Gastrocnemius medialis (tissue), 4 donors: Measurements from ENCODE around the gene IFITM10. TPM values are rescaled to one million over a fixed set of nuclear protein-coding genes. Genes with fewer than 3 reads are reported as not detected.
"Not testable (repeated sequence)": the region's sequence is repeated elsewhere in the genome, so short reads cannot be mapped to it uniquely, and the experiment has no call there.

Source experiments
- ATAC-seq, 2 donors: fragments of 150-250 bp; one replicate each; pipeline ENCODE4 v1.9.1; 2016
- DNase-seq, 2 donors: peaks; one replicate each; pipeline ENCODE4 v3.0.0-alpha.2; 2019
- H3K27ac ChIP-seq, 4 donors: fragments of 200-600 bp; sonication (generic); 1 replicate in 1 of 4; 2 replicates in 3 of 4; pipeline ENCODE4 v1.5.1; 2016 to 2018; ENCODE audit warnings: mild to moderate bottlenecking in 2 of 4, moderate library complexity in 1 of 4
- H3K27me3 ChIP-seq, 3 donors: fragments of 200-600 bp; sonication (generic) in 2 of 3; 1 replicate in 1 of 3; 2 replicates in 2 of 3; pipeline versions ENCODE4 v1.5.1 to v1.6.0; 2016 to 2019; ENCODE audit warnings: mild to moderate bottlenecking in 1 of 3, moderate library complexity in 1 of 3
- H3K36me3 ChIP-seq, 2 donors: fragments of 200-600 bp; sonication (generic) in 1 of 2; one replicate each; pipeline ENCODE4 v1.5.1; 2017 to 2018
- H3K4me1 ChIP-seq, 2 donors: fragments of 200-600 bp; sonication (generic) in 1 of 2; one replicate each; pipeline ENCODE4 v1.5.1; 2016 to 2017; ENCODE audit warnings: mild to moderate bottlenecking in 2 of 2
- H3K4me3 ChIP-seq, 4 donors: fragments of 200-600 bp; sonication (generic) in 3 of 4; 1 replicate in 1 of 4; 2 replicates in 3 of 4; pipeline ENCODE4 v1.5.1; 2016 to 2019; ENCODE audit warnings: mild to moderate bottlenecking in 2 of 4
- H3K9me3 ChIP-seq, 3 donors: fragments of 200-600 bp; sonication (generic) in 2 of 3; 1 replicate in 1 of 3; 2 replicates in 2 of 3; pipeline ENCODE4 v1.5.1; 2016 to 2019
- POLR2A ChIP-seq, 2 donors: fragments of 450-650 bp; IDR thresholded peaks; one replicate each; pipeline ENCODE4 v1.6.1; 2017; ENCODE audit warnings: antibody characterized with exemption in 2 of 2, mild to moderate bottlenecking in 2 of 2, moderate library complexity in 2 of 2
- in situ Hi-C, 4 donors: fragments of 200-750 bp; cut with MboI; loops; one replicate each; pipeline versions ENCODE4 v1.15.0 to v1.8.0; 2017; ENCODE audit warnings: low sequenced_read_pairs in 4 of 4
- intact Hi-C: fragments of 100-400 bp; cut with DNase I; formaldehyde crosslinking; loops from one replicate; pipeline ENCODE4 v1.15.1; 2023; ENCODE audit warnings: low total_unique reads
- total RNA-seq, 4 donors: library from RNA; depleted of rRNA; stranded (reverse); fragments of >200 nt; gene quantifications; one replicate each; pipeline versions ENCODE4 v1.1.0 to v1.2.3, GENCODE V29; 2016
- TF ChIP-seq, protein P1 (sequence below), 5 experiments: fragments of 450-650 bp in 3 of 5; fragments of 200-600 bp in 2 of 5; sonication (generic) in 2 of 5; IDR thresholded peaks in 4 of 5; conservative IDR thresholded peaks in 1 of 5; 1 replicate in 4 of 5; 2 replicates in 1 of 5; pipeline ENCODE4 v1.5.1; 2016 to 2019; ENCODE audit warnings: antibody characterized with exemption in 5 of 5, mild to moderate bottlenecking in 3 of 5, moderate library complexity in 3 of 5

Gene IFITM10
- total RNA-seq, 4 donors from 2014 or later: 1.1 to 7.2 (median 4.9) TPM

DNA sequence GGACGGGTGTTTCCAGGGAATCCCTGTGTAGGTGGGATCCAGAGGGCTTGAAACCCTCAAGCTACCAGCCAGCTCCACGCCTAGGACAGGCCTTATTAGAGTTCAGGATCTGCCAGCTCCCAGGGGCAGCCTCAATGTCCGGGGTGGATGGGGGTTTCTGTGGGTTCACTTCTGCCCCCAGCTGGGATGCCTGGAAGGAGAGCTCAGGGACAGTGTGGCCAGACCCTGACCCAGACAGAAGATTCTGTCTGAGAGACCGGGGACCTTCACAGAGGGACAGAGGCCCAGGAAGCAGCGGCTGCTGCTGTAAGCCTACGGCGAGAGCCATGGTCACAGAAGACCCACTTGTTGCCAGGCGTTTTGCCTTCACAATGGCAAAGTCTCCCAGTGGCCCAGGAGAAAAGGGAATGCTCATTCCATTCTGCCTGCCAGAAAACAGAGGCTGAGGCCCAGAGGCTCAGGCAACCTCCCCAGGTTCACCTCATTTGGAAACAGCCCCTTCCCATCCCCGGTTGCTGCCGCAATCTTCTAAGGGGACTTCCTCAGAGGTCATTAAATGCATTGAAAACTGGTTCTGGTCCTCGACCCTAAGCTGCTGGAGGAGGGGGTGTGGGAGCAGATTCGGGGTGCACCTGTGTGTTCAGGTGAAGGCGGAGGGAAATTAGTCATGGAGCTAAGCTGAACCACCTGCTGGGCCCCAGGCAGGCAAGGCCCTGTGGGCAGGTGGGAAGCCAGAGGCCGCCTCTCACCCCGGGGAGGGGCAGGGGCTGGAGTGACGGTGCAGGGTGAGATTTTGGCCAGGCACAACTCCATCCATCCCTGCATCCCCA, 58.3 kb downstream of the IFITM10 start:
- TF ChIP-seq, protein P1, sequence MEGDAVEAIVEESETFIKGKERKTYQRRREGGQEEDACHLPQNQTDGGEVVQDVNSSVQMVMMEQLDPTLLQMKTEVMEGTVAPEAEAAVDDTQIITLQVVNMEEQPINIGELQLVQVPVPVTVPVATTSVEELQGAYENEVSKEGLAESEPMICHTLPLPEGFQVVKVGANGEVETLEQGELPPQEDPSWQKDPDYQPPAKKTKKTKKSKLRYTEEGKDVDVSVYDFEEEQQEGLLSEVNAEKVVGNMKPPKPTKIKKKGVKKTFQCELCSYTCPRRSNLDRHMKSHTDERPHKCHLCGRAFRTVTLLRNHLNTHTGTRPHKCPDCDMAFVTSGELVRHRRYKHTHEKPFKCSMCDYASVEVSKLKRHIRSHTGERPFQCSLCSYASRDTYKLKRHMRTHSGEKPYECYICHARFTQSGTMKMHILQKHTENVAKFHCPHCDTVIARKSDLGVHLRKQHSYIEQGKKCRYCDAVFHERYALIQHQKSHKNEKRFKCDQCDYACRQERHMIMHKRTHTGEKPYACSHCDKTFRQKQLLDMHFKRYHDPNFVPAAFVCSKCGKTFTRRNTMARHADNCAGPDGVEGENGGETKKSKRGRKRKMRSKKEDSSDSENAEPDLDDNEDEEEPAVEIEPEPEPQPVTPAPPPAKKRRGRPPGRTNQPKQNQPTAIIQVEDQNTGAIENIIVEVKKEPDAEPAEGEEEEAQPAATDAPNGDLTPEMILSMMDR (IDR thresholded peaks at IDR 0.05 in 4 of 5, conservative IDR thresholded peaks at IDR 0.05 in 1 of 5): no peak
- TF ChIP-seq POLR2A (IDR thresholded peaks at IDR 0.05): no peak
- H3K27ac ChIP-seq: no peak overlapping the region
- intact Hi-C loops (loop anchor here (5.0 kb wide), 1 partner anchor 40 kb away; no protein-coding TSS in a partner anchor), in situ Hi-C loops (loop anchor here in 2 of 4 donors (10.0 to 25.0 kb wide), 3 partner anchors 133 to 470 kb away; partner anchors contain the start of genes INS (in 1 of the 2) and TH (in 1 of the 2))
- ATAC-seq (no peak), DNase-seq (no peak)
- H3K27me3 ChIP-seq: no peaks in the 10 kb centered on the region
- peaks cover 5 to 7% of the 10 kb centered on the region in 2 donors for H3K4me1 ChIP-seq
- no peak overlapping the region for H3K4me3 ChIP-seq
- H3K9me3 ChIP-seq: no peaks in the 10 kb centered on the region
- no peaks in the 10 kb centered on the region for H3K36me3 ChIP-seq

- Histone ChIP-seq H3K4me3 (no peak overlapping the region), H3K9me3 (no peaks in the 10 kb centered on the region), H3K27me3 (no peaks in the 10 kb centered on the region), H3K27ac (no peak overlapping the region), H3K36me3 (no peaks in the 10 kb centered on the region), H3K4me1 (peaks cover 5 to 7% of the 10 kb centered on the region in 2 donors)
- in situ Hi-C loops: loop anchor here in 2 of 4 donors (10.0 to 25.0 kb wide), 3 partner anchors 134 to 471 kb away; partner anchors contain the start of genes INS (in 1 of the 2) and TH (in 1 of the 2)
- DNase-seq (no peak), ATAC-seq (no peak)
- intact Hi-C loops: loop anchor here (5.0 kb wide), 1 partner anchor 39 kb away; no protein-coding TSS in a partner anchor
- TF ChIP-seq, protein P1 (IDR thresholded peaks at IDR 0.05 in 4 of 5, conservative IDR thresholded peaks at IDR 0.05 in 1 of 5): no peak
- TF ChIP-seq POLR2A (IDR thresholded peaks at IDR 0.05): no peak
Measured at GRCh38 chr11:1691026-1691877, 59.1 kb downstream of the IFITM10 start.

GRCh38 chr11:1690167-1691025, 60.0 kb downstream of the IFITM10 start:
- intact Hi-C loops: loop anchor here (5.0 kb wide), 1 partner anchor 38 kb away; no protein-coding TSS in a partner anchor
- H3K4me3 ChIP-seq: no peak overlapping the region
- no peaks in the 10 kb centered on the region for H3K9me3 ChIP-seq
- TF ChIP-seq, protein P1 (IDR thresholded peaks at IDR 0.05 in 4 of 5, conservative IDR thresholded peaks at IDR 0.05 in 1 of 5): no peak
- no peak for TF ChIP-seq POLR2A (IDR thresholded peaks at IDR 0.05)
- H3K27ac ChIP-seq: no peak overlapping the region
- H3K4me1 ChIP-seq: peaks cover 5 to 7% of the 10 kb centered on the region in 2 donors
- no peak for DNase-seq
- no peaks in the 10 kb centered on the region for H3K36me3 ChIP-seq
- H3K27me3 ChIP-seq: peaks cover 0 to 2% (median 0%) of the 10 kb centered on the region in 3 donors
- in situ Hi-C loops: loop anchor here in 2 of 4 donors (10.0 to 25.0 kb wide), 3 partner anchors 134 to 472 kb away; partner anchors contain the start of genes INS (in 1 of the 2) and TH (in 1 of the 2)
- no peak for ATAC-seq

GRCh38 chr11:1689250-1690166, 60.9 kb downstream of the IFITM10 start:
- in situ Hi-C loops: loop anchor here in 2 of 4 donors (10.0 to 25.0 kb wide), 3 partner anchors 135 to 473 kb away; partner anchors contain the start of genes INS (in 1 of the 2) and TH (in 1 of the 2)
- DNase-seq: not testable (repeated sequence)

DNA sequence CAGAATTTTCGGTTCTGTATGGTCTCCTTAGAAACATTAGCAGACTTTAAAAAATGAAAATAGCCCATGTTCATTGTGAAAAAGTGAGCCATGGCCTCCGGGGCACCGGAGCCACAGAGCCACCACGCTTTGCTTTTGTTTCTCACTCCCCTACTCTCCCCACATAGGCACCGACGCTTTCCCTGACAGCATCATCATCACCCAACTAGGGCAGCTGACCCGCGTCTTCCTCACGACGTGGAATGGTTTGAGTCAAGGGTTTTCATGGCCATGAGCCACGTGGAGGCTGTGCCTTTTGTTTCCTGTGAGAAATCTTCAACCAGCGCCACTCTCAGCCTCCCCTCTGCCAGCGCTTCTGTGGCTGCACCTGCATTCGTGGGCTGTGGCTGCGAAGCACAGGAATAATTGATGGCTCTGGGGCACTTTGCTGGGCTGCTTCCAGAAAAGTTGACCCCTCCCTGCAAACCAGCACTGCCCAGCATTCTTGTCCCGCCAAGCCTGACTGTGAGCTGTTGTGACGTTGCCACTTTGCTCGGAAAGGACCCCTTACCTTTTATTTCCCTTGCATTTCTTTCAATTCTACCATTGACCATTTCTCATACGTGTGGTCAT, 62.0 kb downstream of the IFITM10 start:
- intact Hi-C loops, H3K4me1 ChIP-seq, H3K27ac ChIP-seq, DNase-seq, H3K27me3 ChIP-seq, ATAC-seq, H3K36me3 ChIP-seq, H3K9me3 ChIP-seq, H3K4me3 ChIP-seq: not testable (repeated sequence)
- in situ Hi-C loops: loop anchor here in 1 of 4 donors (25.0 kb wide), 1 partner anchor 474 kb away; the partner anchor contains the start of genes INS and TH

More at GRCh38 chr11:1689250-1690166, 60.9 kb downstream of the IFITM10 start:
- not testable (repeated sequence) for ATAC-seq, H3K36me3 ChIP-seq, H3K4me1 ChIP-seq, H3K27ac ChIP-seq, H3K9me3 ChIP-seq, H3K27me3 ChIP-seq, H3K4me3 ChIP-seq
- intact Hi-C loops: loop anchor here (5.0 kb wide), 1 partner anchor 37 kb away; no protein-coding TSS in a partner anchor

DNA sequence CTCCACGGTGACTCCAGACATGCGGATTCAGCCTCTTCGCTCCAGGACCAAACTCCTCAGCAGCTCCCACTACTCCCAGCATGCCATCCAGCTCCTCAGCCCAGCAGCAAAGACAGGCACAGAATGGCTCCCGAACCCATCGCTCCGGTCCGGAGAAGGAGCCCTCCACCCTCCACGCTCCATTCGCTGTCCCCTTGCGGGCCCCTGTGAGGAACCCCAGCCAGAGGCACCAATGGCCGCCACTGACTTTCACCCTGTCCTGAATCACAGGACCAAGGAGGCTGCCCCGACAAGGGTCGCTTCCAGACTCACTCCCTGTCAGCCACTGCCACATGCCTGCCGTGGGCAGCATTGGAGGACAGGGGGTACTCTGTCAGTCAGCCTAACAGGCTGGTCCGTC, 64.2 kb downstream of the IFITM10 start:
- H3K4me1 ChIP-seq, H3K27me3 ChIP-seq, H3K4me3 ChIP-seq, intact Hi-C loops, DNase-seq, H3K36me3 ChIP-seq, H3K27ac ChIP-seq, H3K9me3 ChIP-seq, ATAC-seq: not testable (repeated sequence)
- in situ Hi-C loops: loop anchor here in 1 of 4 donors (25.0 kb wide), 1 partner anchor 476 kb away; the partner anchor contains the start of genes INS and TH
